Endothelial cell of umbilical vein (primary cell): ENCODE results near the gene HHIPL2. TPM values are rescaled to one million over a fixed set of nuclear protein-coding genes. Genes with fewer than 3 reads are reported as not detected.

ENCODE experiments used
- BruUV-seq: library from RNA; stranded (reverse); fragments of 400-500 nt; replicated peaks from 2 replicates; lab custom pipeline; 2021; lab: Mats Ljungman, UMichigan
- CTCF ChIA-PET: fragments of 300-600, 350-600 bp; sonication (Branson Sonifier 250); formaldehyde crosslinking; loops from one replicate; lab custom pipeline; 2021; ENCODE audit warnings: antibody characterized with exemption, inconsistent platforms; lab: Charles Lee
- POLR2A ChIA-PET: fragments of 300-600, 350-600 bp; sonication (Branson Sonifier 250); formaldehyde crosslinking; loops from one replicate; lab custom pipeline; 2021; ENCODE audit warnings: antibody characterized with exemption, inconsistent platforms; lab: Charles Lee
- DNase-seq: peaks from one replicate; pipeline ENCODE4 v3.0.0-alpha.2; 2011; ENCODE audit warnings: low read depth, low spot score
- FAIRE-seq: peaks from 2 replicates; lab custom pipeline; 2011; peaks lifted over from hg19 to GRCh38; lab: Jason Lieb, UNC
- H2AFZ ChIP-seq: 2 replicates; pipeline ENCODE4 v1.6.0; 2012; ENCODE audit warnings: low read depth, low read length, control low read depth, inconsistent platforms
- H3K27ac ChIP-seq: 2 replicates; pipeline ENCODE4 v1.5.1; 2011; ENCODE audit warnings: low read depth, mild to moderate bottlenecking, control low read depth, low read length, moderate library complexity; ENCODE audit not compliant: insufficient read depth
- H3K27me3 ChIP-seq, 2 experiments: 2 replicates each; pipeline versions ENCODE4 v1.6.0 to v1.6.1; 2011; ENCODE audit warnings: low read length in 2 of 2, mixed read lengths in 1 of 2; ENCODE audit not compliant: control insufficient read depth in 2 of 2, insufficient read depth in 2 of 2
- H3K36me3 ChIP-seq, 2 experiments: 2 replicates in 1 of 2; 3 replicates in 1 of 2; pipeline ENCODE4 v1.5.1; 2011; ENCODE audit warnings: low read length in 2 of 2, mild to moderate bottlenecking in 1 of 2, moderate library complexity in 1 of 2; ENCODE audit not compliant: control insufficient read depth in 2 of 2, insufficient read depth in 2 of 2; ENCODE audit errors: extremely low read depth in 1 of 2
- H3K4me1 ChIP-seq: 3 replicates; pipeline ENCODE4 v1.5.1; 2011; ENCODE audit warnings: mild to moderate bottlenecking, low read length; ENCODE audit not compliant: control insufficient read depth, insufficient read depth; ENCODE audit errors: extremely low read depth
- H3K4me2 ChIP-seq: 2 replicates; pipeline ENCODE4 v1.6.1; 2011; ENCODE audit warnings: low read length, control low read depth, mixed read lengths; ENCODE audit not compliant: insufficient read depth
- H3K4me3 ChIP-seq, 3 experiments: fragments of 200-600 bp in 1 of 3; sonication (generic), shearing (Covaris generic) in 1 of 3; replicated peaks in 1 of 3; 2 replicates each; pipeline ENCODE4 v1.5.1; 2011 to 2016; ENCODE audit warnings: control low read depth in 3 of 3, low read length in 3 of 3, mild to moderate bottlenecking in 2 of 3, inconsistent platforms in 1 of 3, low read depth in 1 of 3, moderate library complexity in 1 of 3; ENCODE audit not compliant: insufficient read depth in 1 of 3
- H3K79me2 ChIP-seq: 2 replicates; pipeline ENCODE4 v1.6.0; 2012; ENCODE audit warnings: low read length, inconsistent platforms; ENCODE audit not compliant: control insufficient read depth, insufficient read depth
- H3K9ac ChIP-seq: replicated peaks from 2 replicates; pipeline ENCODE3; 2011; ENCODE audit warnings: low read length, control low read depth; ENCODE audit not compliant: insufficient read depth; ENCODE audit errors: extremely low read depth
- H3K9me1 ChIP-seq: replicated peaks from 3 replicates; pipeline ENCODE4 v1.6.0; 2011; ENCODE audit warnings: mild to moderate bottlenecking, low read length; ENCODE audit not compliant: control insufficient read depth, insufficient read depth; ENCODE audit errors: extremely low read depth
- H3K9me3 ChIP-seq: replicated peaks from 2 replicates; pipeline ENCODE4 v1.5.1; 2012; ENCODE audit warnings: low read length, inconsistent platforms; ENCODE audit not compliant: control insufficient read depth, insufficient read depth
- H4K20me1 ChIP-seq: replicated peaks from 2 replicates; pipeline ENCODE3; 2011; ENCODE audit warnings: mild to moderate bottlenecking, low read length; ENCODE audit not compliant: control insufficient read depth, insufficient read depth; ENCODE audit errors: extremely low read depth
- CTCF ChIP-seq, 2 donors: IDR thresholded peaks; 1 replicate in 1 of 2; 2 replicates in 1 of 2; pipeline ENCODE4 v1.5.1; 2011; ENCODE audit warnings: low read length in 2 of 2, mild to moderate bottlenecking in 2 of 2, moderate library complexity in 2 of 2, control low read depth in 1 of 2, inconsistent platforms in 1 of 2, low read depth in 1 of 2; ENCODE audit not compliant: insufficient read depth in 1 of 2; ENCODE audit errors: extremely low read depth in 1 of 2
- EZH2 ChIP-seq: IDR thresholded peaks from 2 replicates; pipeline ENCODE4 v1.6.1; 2012; ENCODE audit warnings: borderline replicate concordance, low read depth, mild to moderate bottlenecking, moderate library complexity, low read length, inconsistent platforms; ENCODE audit not compliant: severe bottlenecking
- FOS ChIP-seq: IDR thresholded peaks from 2 replicates; pipeline ENCODE4 v1.6.1; 2011; ENCODE audit warnings: mild to moderate bottlenecking, low read length, moderate library complexity, borderline replicate concordance; ENCODE audit not compliant: insufficient read depth
- GATA2 ChIP-seq: IDR thresholded peaks from 2 replicates; pipeline ENCODE4 v1.7.0; 2011; ENCODE audit warnings: low read depth, mild to moderate bottlenecking, moderate library complexity, mixed read lengths, low read length; ENCODE audit not compliant: insufficient read length, insufficient read depth
- JUN ChIP-seq: IDR thresholded peaks from 2 replicates; pipeline ENCODE4 v1.6.1; 2011; ENCODE audit warnings: borderline replicate concordance, low read depth; ENCODE audit not compliant: insufficient read length, insufficient read depth
- MYC ChIP-seq: IDR thresholded peaks from one replicate; pipeline ENCODE4 v1.6.1; 2011; ENCODE audit warnings: mild to moderate bottlenecking, low read depth, low read length
- POLR2A ChIP-seq: IDR thresholded peaks from 2 replicates; pipeline ENCODE4 v1.6.1; 2012; ENCODE audit warnings: low read depth, mild to moderate bottlenecking, control low read depth, low read length
- POLR2AphosphoS5 ChIP-seq: IDR thresholded peaks from 2 replicates; pipeline ENCODE4 v1.6.1; 2012; ENCODE audit warnings: low read depth, mild to moderate bottlenecking, control low read depth, low read length, moderate library complexity; ENCODE audit not compliant: insufficient read depth
- dilution Hi-C: fragments of 300-500 bp; cut with MboI; formaldehyde crosslinking; loops from one replicate; pipeline ENCODE4 v1.15.0; 2019; ENCODE audit warnings: low sequenced_read_pairs; ENCODE audit not compliant: extremely low pct_ligation_motif_present
- intact Hi-C: fragments of 100-400 bp; cut with micrococcal nuclease; formaldehyde crosslinking; loops from one replicate; pipeline ENCODE4 v1.10.0; 2022
- polyA plus RNA-seq, 4 experiments: library from polyadenylated mRNA; depleted of rRNA in 3 of 4; stranded (reverse) in 3 of 4; unstranded in 1 of 4; fragments of >200 nt; gene quantifications; 2 replicates each; pipeline versions ENCODE4 v1.2.1 to v1.2.3, GENCODE V29; 2011 to 2012; ENCODE audit warnings: missing spikeins in 1 of 4
- total RNA-seq: library from RNA; stranded (reverse); gene quantifications from 2 replicates; pipeline ENCODE4 v1.2.3, GENCODE V29; 2021
- TF ChIP-seq, protein P1 (sequence below): IDR thresholded peaks from 2 replicates; pipeline ENCODE4 v1.6.1; 2011; ENCODE audit not compliant: insufficient read depth, insufficient read length

Gene HHIPL2
- total and polyA plus RNA-seq, 2 donors (not counting 3 experiments of a cell fraction or from before 2014, with no cell fraction given): 0.03 TPM; not detected in 1

GRCh38 chr1:222530852-222531251 lies 17.1 kb downstream of the HHIPL2 start:
- no peaks in the 10 kb centered on the region for H4K20me1 ChIP-seq
- TF ChIP-seq GATA2 (no peak), CTCF (IDR thresholded peaks at IDR 0.05; ENCODE audit: extremely low read depth in 1 of 2, insufficient read depth in 1 of 2, low read depth in 1 of 2, low read length in 2 of 2) (no peak), MYC (no peak), POLR2A (no peak)
- TF ChIP-seq, protein P1, sequence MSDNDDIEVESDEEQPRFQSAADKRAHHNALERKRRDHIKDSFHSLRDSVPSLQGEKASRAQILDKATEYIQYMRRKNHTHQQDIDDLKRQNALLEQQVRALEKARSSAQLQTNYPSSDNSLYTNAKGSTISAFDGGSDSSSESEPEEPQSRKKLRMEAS: no peak
- CTCF ChIA-PET: no interaction called here
- POLR2A ChIA-PET: no interaction called here
- BruUV-seq: no TSS peak
- dilution Hi-C loops: no loop called here
- FAIRE-seq (peak; percentile 8), DNase-seq (no peak)
- no peaks in the 10 kb centered on the region for H3K9me3 ChIP-seq
- H3K27me3 ChIP-seq: no peaks in the 10 kb centered on the region
- no peak overlapping the region for H3K4me2 ChIP-seq
- no peak overlapping the region for H2AFZ ChIP-seq
- intact Hi-C loops: no loop called here
- H3K4me3 ChIP-seq: no peak overlapping the region
- H3K36me3 ChIP-seq: no peaks in the 10 kb centered on the region
- H3K79me2 ChIP-seq: no peaks in the 10 kb centered on the region
- H3K9ac ChIP-seq: no peak overlapping the region
- no peaks in the 10 kb centered on the region for H3K4me1 ChIP-seq
- no peak overlapping the region for H3K27ac ChIP-seq
- no peaks in the 10 kb centered on the region for H3K9me1 ChIP-seq

- no peak for DNase-seq
- no peaks in the 10 kb centered on the region for H3K9me3 ChIP-seq
- TF ChIP-seq POLR2A (no peak), POLR2AphosphoS5 (no peak), FOS (no peak), CTCF (IDR thresholded peaks at IDR 0.05; ENCODE audit: extremely low read depth in 1 of 2, insufficient read depth in 1 of 2, low read depth in 1 of 2, low read length in 2 of 2) (no peak), MYC (no peak), GATA2 (no peak), EZH2 (no peak), JUN (no peak)
- TF ChIP-seq, protein P1: no peak
- H3K4me1 ChIP-seq: no peaks in the 10 kb centered on the region
- intact Hi-C loops: no loop called here
- dilution Hi-C loops: no loop called here
- FAIRE-seq: no peak
- BruUV-seq: no TSS peak
- H3K4me2 ChIP-seq: no peak overlapping the region
- H3K9me1 ChIP-seq: no peaks in the 10 kb centered on the region
- no peaks in the 10 kb centered on the region for H3K79me2 ChIP-seq
- no peaks in the 10 kb centered on the region for H3K36me3 ChIP-seq
- no peaks in the 10 kb centered on the region for H4K20me1 ChIP-seq
- no peak overlapping the region for H3K4me3 ChIP-seq
- no peak overlapping the region for H3K27ac ChIP-seq
- CTCF ChIA-PET: interaction anchor here (1.0 kb wide), 1 partner anchor 105 kb away, joined by 4 read pairs; no protein-coding TSS in a partner anchor
- POLR2A ChIA-PET: no interaction called here
- no peak overlapping the region for H3K9ac ChIP-seq
- no peaks in the 10 kb centered on the region for H3K27me3 ChIP-seq
- H2AFZ ChIP-seq: no peak overlapping the region
Measured at GRCh38 chr1:222529916-222530315, 18.0 kb downstream of the HHIPL2 start.
